AG10803 (cell line): ENCODE results near the gene ANO8.
A peak's percentile ranks its signal among the peaks of the same experiment; 100 is the strongest.

ENCODE experiments used
- DNase-seq: peaks from one replicate; pipeline ENCODE4 v3.0.0; 2010; ENCODE audit warnings: low read depth
- H3K4me3 ChIP-seq: 2 replicates; pipeline ENCODE4 v1.5.1; 2011; ENCODE audit warnings: mild to moderate bottlenecking, low read length, control low read depth
- CTCF ChIP-seq: conservative IDR thresholded peaks from 2 replicates; pipeline ENCODE4 v1.5.1; 2011; ENCODE audit warnings: mild to moderate bottlenecking, low read length, control low read depth, inconsistent platforms

ANO8 gene

GRCh38 chr19:17286752-17287151 is 47.9 kb downstream of the ANO8 start:
- H3K4me3 ChIP-seq: no peak overlapping the region
- no peak for TF ChIP-seq CTCF
- no peak for DNase-seq

GRCh38 chr19:17286263-17286662 is 48.4 kb downstream of the ANO8 start:
- TF ChIP-seq CTCF: no peak
- DNase-seq: no peak
- H3K4me3 ChIP-seq: no peak overlapping the region

- TF ChIP-seq CTCF: no peak
- H3K4me3 ChIP-seq: no peak overlapping the region
- DNase-seq: no peak
Measured at GRCh38 chr19:17285415-17286135, 49.1 kb downstream of the ANO8 start.

GRCh38 chr19:17283504-17283996 is 51.1 kb downstream of the ANO8 start:
- H3K4me3 ChIP-seq: no peak overlapping the region
- no peak for DNase-seq
- no peak for TF ChIP-seq CTCF

GRCh38 chr19:17282488-17283125 is 52.0 kb downstream of the ANO8 start:
- DNase-seq: peak; percentile 60
- H3K4me3 ChIP-seq: peak overlapping the region; percentile 45
- TF ChIP-seq CTCF: peak; percentile 70

GRCh38 chr19:17281391-17282304 is 53.0 kb downstream of the ANO8 start, which contains the start of gene ANKLE1:
Gene ANKLE1, plus strand, starts transcription at chr19:17281901. Its CDS starts 20 bp downstream, at chr19:17281921.
- no peak for DNase-seq
- no peak for TF ChIP-seq CTCF

More at GRCh38 chr19:17281391-17282304, 53.0 kb downstream of the ANO8 start, which contains the start of gene ANKLE1:
- peak within 1 kb of the TSS; percentile 45 for H3K4me3 ChIP-seq
